ENCODE results near the gene GP1BB.

Gene GP1BB

DNA sequence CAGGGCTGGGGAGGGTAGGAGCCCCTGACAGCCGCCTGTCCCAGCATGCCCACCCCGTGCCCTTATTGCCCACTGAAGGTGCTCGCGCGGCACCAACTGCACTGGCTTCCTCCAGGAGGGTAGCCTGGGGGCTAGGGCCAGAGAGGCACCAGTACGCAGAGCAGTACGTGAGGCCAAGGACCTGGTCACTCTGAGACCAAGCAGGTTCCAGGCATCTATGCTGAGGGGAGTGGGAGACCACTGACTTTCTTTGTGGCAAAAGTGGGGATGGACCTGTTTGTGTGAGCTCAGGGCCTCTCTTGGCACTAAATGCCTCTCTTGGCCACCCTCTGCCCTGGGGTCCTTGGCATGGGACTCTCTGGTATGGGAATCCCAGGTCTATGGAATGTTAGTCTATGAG lies 10.8 kb downstream of the GP1BB start:
- CTCF ChIA-PET = no interaction called here
- POLR2A ChIA-PET = no interaction called here
- DNase-seq (ENCODE audit: extremely low spot score) = no peak
- no peak for TF ChIP-seq L3MBTL2 (conservative IDR thresholded peaks at IDR 0.05)
- TF ChIP-seq BHLHE40 (IDR thresholded peaks at IDR 0.05; ENCODE audit: borderline replicate concordance) = no peak
- no peak for TF ChIP-seq CTBP1 (IDR thresholded peaks at IDR 0.05; ENCODE audit: borderline replicate concordance)
- TF ChIP-seq SUZ12 (IDR thresholded peaks at IDR 0.05) = no peak
- TF ChIP-seq NFRKB (IDR thresholded peaks at IDR 0.05) = no peak
- TF ChIP-seq ELF4 (IDR thresholded peaks at IDR 0.05) = no peak
- TF ChIP-seq ARNT (IDR thresholded peaks at IDR 0.05) = no peak

DNA sequence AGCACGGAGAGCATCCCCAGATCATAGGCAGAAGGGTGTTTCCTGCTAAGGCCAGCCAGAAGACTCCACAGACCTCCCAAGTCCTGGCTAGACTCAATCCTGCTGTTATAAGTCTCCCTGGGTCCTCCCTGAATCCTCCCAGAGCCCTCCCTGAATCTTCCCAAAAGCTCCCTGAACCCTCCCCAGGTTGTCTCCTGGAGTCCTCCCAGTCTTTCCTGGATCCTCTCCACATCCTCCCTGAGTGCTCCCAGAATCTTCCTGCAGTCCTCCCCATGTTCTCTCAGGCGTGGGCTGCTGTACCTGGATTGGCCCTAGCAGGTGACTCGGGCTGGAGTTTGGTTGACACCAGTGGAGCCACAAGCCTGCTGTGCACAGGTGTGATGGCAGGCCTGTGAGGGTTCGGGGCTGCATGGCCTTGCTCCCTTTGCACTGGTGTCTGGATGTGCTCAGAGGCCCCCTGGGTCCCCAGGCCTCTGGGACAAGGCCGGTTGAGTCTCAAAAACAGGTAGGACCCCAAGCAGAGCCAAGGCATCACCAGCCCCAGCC lies 11.6 kb downstream of the GP1BB start:
- TF ChIP-seq, protein P1, sequence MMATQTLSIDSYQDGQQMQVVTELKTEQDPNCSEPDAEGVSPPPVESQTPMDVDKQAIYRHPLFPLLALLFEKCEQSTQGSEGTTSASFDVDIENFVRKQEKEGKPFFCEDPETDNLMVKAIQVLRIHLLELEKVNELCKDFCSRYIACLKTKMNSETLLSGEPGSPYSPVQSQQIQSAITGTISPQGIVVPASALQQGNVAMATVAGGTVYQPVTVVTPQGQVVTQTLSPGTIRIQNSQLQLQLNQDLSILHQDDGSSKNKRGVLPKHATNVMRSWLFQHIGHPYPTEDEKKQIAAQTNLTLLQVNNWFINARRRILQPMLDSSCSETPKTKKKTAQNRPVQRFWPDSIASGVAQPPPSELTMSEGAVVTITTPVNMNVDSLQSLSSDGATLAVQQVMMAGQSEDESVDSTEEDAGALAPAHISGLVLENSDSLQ (IDR thresholded peaks at IDR 0.05) = no peak
- TF ChIP-seq TARDBP (IDR thresholded peaks at IDR 0.05) (no peak), L3MBTL2 (conservative IDR thresholded peaks at IDR 0.05) (no peak), FOXA1 (IDR thresholded peaks at IDR 0.05) (no peak), FOXM1 (IDR thresholded peaks at IDR 0.05; ENCODE audit: borderline replicate concordance) (no peak), ZNF384 (IDR thresholded peaks at IDR 0.05) (no peak), SUZ12 (IDR thresholded peaks at IDR 0.05) (no peak), BHLHE40 (IDR thresholded peaks at IDR 0.05; ENCODE audit: borderline replicate concordance) (no peak), ELF4 (IDR thresholded peaks at IDR 0.05) (no peak), ARNT (IDR thresholded peaks at IDR 0.05) (no peak), HDGF (IDR thresholded peaks at IDR 0.05; ENCODE audit: borderline replicate concordance) (no peak), CTBP1 (IDR thresholded peaks at IDR 0.05; ENCODE audit: borderline replicate concordance) (no peak)
- POLR2A ChIA-PET = interaction anchor here (0.7 kb wide), 1 partner anchor 11 kb away, joined by 3 read pairs; no protein-coding TSS in a partner anchor
- DNase-seq (ENCODE audit: extremely low spot score) = no peak
- CTCF ChIA-PET = interaction anchor here (1.4 kb wide), 1 partner anchor 11 kb away, joined by 3 read pairs; the partner anchor contains the start of gene GP1BB

DNA sequence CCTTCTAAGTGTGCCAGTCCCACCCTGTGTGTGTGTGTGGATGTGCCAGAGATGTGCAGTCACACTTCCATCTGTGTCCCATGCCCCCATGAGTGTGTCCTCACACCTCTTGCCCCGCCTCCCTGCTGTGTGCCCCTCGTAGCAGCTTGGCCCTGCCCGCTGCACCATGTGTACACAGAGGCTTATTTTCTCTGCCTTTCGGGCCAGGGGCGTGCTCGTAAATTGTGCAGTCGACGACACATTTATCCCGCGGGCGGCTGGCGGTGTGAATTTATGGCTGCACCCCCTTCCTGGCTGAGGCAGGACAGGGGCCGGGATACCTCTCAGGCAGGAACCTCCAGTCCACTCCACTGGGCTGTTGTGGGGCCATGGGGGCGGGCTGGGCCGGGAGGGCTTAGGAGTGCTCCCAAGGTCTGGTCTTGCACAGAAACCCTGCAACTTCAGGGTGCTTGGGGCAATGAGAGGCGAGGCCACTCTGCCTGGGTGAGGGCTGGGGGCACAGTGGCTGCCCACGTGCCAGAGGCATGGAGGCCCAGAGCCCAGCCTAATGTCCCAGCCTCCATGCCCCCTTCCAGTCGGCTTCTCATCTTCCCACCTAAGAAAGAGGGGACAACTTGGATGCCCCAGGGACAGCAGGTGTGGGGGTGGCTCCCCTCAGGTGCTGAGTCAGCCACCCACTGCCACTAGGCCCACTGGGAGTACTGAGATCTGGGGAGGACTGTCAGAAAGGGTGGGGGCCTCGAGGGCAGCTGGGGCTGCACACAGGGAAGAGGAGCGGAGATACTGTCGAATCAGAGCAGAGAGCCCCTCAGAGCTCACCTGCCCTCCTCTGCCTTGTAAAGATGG lies 12.5 kb downstream of the GP1BB start:
- POLR2A ChIA-PET = no interaction called here
- CTCF ChIA-PET = interaction anchor here (1.4 kb wide), 1 partner anchor 12 kb away, joined by 3 read pairs; the partner anchor contains the start of gene GP1BB

DNA sequence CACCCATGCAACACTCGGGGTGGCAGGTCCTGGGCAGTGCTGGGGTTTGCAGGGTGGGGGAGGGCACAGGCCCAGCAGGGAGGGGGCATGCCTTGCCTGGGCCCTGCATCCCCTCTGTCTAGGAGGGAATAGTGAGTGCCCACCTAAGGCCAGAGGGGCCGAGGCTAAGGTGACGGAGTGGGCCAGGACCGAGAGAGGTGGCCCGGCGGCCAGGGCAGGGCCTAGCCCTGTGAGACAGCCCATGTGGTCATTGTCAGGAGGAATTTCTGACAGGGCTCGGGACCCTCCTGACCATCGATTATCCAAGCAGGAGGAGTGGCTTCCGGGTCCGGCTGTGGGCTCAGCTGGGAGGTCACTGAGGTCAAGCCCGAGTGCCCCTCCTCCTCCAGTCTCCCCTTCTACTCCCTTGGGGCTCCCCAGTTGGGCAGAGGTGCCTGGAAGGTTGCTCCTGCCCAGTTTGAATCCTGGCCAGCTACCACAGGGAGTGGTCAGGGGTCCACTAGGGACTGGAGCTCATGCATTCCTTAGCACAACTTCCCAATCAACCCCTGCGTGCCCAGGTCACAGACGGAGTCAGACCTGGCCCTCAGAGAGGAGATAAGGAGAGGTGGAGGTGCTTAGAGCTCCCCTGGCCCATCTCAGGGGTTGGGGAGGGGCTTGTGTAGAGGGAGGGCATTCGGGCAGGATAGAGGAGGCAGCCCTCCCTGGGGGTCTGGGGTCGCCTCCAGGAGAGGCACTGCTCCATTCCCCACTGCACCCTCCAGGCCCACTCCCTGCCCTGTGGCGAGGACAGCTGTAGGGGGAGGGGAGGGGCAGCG lies 14.7 kb downstream of the GP1BB start:
- CTCF ChIA-PET = no interaction called here
- TF ChIP-seq L3MBTL2 (conservative IDR thresholded peaks at IDR 0.05) (no peak), ZNF384 (IDR thresholded peaks at IDR 0.05) (no peak)
- no peak for DNase-seq (ENCODE audit: extremely low spot score)
- POLR2A ChIA-PET = no interaction called here

More for the DNA sequence above, 12.5 kb downstream of the GP1BB start:
- TF ChIP-seq, protein P1 (IDR thresholded peaks at IDR 0.05) = peak; percentile 80
- TF ChIP-seq FOXK2 (IDR thresholded peaks at IDR 0.05) = no peak
- no peak for DNase-seq (ENCODE audit: extremely low spot score)

DNA sequence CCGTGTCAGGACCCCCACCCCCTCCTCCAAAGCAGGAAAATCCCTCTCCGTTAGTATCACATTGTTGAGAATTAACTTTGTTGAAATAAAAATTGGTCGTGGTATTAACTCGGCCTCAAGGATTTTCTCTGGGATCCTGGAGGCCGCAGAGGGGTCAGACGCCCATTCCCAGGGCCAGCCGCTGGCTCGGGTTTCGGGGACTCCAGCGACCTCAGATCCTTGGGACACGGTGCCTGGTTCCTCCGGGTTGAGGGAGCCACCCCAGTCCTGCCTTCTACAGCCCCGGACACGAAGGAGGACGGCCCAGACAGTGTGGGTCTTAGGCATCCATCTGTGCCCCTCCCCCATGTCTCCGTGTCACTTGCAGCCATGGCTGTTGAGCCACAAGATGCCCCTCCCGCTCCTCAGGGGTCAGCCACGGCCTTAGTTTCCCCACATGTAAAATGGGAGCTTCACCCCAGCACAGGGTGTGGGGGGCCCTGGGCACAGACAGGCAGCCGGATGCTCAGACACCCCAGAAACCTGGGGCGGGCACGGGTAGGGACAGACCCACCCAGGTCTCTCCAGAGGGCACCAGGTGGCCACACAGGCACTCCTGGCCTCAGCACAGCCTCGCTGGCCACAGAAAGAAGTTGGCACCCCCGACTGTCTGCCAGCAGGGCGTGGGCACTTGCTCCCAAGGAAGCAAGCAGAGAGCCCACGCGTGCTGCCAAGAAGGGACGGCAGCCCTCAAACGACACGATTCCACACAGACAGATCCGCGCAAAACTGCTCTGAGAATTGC lies 15.5 kb downstream of the GP1BB start:
- no peak for TF ChIP-seq SUZ12 (IDR thresholded peaks at IDR 0.05)
- no peak for TF ChIP-seq ZNF384 (IDR thresholded peaks at IDR 0.05)
- no peak for TF ChIP-seq BHLHE40 (IDR thresholded peaks at IDR 0.05; ENCODE audit: borderline replicate concordance)
- TF ChIP-seq TARDBP (IDR thresholded peaks at IDR 0.05) = no peak
- no peak for TF ChIP-seq FOXM1 (IDR thresholded peaks at IDR 0.05; ENCODE audit: borderline replicate concordance)
- no peak for TF ChIP-seq ARNT (IDR thresholded peaks at IDR 0.05)
- TF ChIP-seq NFRKB (IDR thresholded peaks at IDR 0.05) = no peak
- DNase-seq (ENCODE audit: extremely low spot score) = no peak
- ChIA-PET POLR2A (no interaction called here), CTCF (no interaction called here)

DNA sequence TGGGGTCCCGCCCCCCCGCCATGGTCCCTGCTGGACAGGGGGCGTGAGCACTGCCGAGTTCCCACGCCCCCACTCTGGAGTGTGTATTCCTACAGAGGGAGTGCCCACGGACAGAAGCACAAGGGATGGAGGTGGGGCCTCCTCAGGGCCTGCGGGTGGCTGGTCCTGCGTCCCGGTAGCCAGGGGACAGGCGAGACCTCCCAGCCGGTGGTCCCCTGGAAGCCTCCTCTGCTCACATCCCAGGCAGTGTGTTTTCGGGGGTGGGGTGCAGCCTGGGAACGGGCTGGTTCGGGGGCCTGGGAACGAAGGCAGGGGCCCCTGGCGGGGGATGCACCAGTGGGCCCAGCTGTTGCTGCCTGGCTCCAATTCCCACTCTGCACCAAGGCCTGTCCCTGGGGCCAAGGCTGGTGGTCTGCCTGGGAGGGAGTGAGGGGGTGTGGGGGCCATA lies 16.1 kb downstream of the GP1BB start:
- DNase-seq (ENCODE audit: extremely low spot score) = no peak
- ChIA-PET POLR2A (no interaction called here), CTCF (no interaction called here)
- no peak for TF ChIP-seq L3MBTL2 (conservative IDR thresholded peaks at IDR 0.05)
- no peak for TF ChIP-seq SP1 (IDR thresholded peaks at IDR 0.05)
- TF ChIP-seq HDGF (IDR thresholded peaks at IDR 0.05; ENCODE audit: borderline replicate concordance) = no peak
- no peak for TF ChIP-seq SUZ12 (IDR thresholded peaks at IDR 0.05)
- no peak for TF ChIP-seq CTBP1 (IDR thresholded peaks at IDR 0.05; ENCODE audit: borderline replicate concordance)
- TF ChIP-seq FOXM1 (IDR thresholded peaks at IDR 0.05; ENCODE audit: borderline replicate concordance) = no peak
- no peak for TF ChIP-seq BHLHE40 (IDR thresholded peaks at IDR 0.05; ENCODE audit: borderline replicate concordance)
- no peak for TF ChIP-seq NFRKB (IDR thresholded peaks at IDR 0.05)
- TF ChIP-seq ELF4 (IDR thresholded peaks at IDR 0.05) = no peak
- TF ChIP-seq ZNF384 (IDR thresholded peaks at IDR 0.05) = no peak
- no peak for TF ChIP-seq ARNT (IDR thresholded peaks at IDR 0.05)
- TF ChIP-seq FOXK2 (IDR thresholded peaks at IDR 0.05) = no peak
- no peak for TF ChIP-seq TARDBP (IDR thresholded peaks at IDR 0.05)

All from HEK293T (cell line).